A549 (cell line): ENCODE measurements around the gene TMEM91. TPM values are rescaled to one million over a fixed set of nuclear protein-coding genes. Genes with fewer than 3 reads are reported as not detected.

Source experiments
- ATAC-seq, 2 experiments: fragments of 200-7000 bp in 1 of 2; fragments of >200 bp in 1 of 2; cut with Nextera tagmentation in 1 of 2; cut with Tn5 transposase in 1 of 2; 3 replicates each; pipeline versions ENCODE4 v1.8.0 to v1.9.1; 2018 to 2020; ENCODE audit warnings: mild to moderate bottlenecking in 1 of 2, moderate library complexity in 1 of 2
- CTCF ChIA-PET: fragments of 300-600 bp; sonication (Branson Sonifier 250); formaldehyde crosslinking; extraction: SDS; loops from one replicate; lab custom pipeline; 2021; ENCODE audit warnings: antibody characterized with exemption, inconsistent platforms; lab: Yijun Ruan, JAX
- POLR2A ChIA-PET: fragments of 350-600 bp; formaldehyde crosslinking; extraction: SDS; loops from one replicate; lab custom pipeline; 2021; ENCODE audit warnings: antibody characterized with exemption, inconsistent platforms; lab: Yijun Ruan, JAX
- DNase-seq, 2 experiments: peaks; one replicate each; pipeline versions ENCODE4 v3.0.0 to v3.0.0-alpha.2; 2011 to 2016; ENCODE audit warnings: low read depth in 1 of 2, low spot score in 1 of 2
- FAIRE-seq: peaks from 2 replicates; lab custom pipeline; 2011; peaks lifted over from hg19 to GRCh38; lab: Jason Lieb, UNC
- H3K27ac ChIP-seq, 2 experiments: fragments of >200 bp; sonication (Bioruptor Twin); formaldehyde crosslinking; 3 replicates each; pipeline ENCODE4 v1.5.1; 2016 to 2017
- H3K4me1 ChIP-seq: fragments of >200 bp; sonication (Bioruptor Twin); formaldehyde crosslinking; 3 replicates; pipeline ENCODE4 v1.6.1; 2016
- H3K4me2 ChIP-seq: fragments of >200 bp; sonication (Bioruptor Twin); formaldehyde crosslinking; 3 replicates; pipeline ENCODE4 v1.6.1; 2016
- H3K4me3 ChIP-seq: fragments of >200 bp; sonication (Bioruptor Twin); formaldehyde crosslinking; 3 replicates; pipeline ENCODE4 v1.5.1; 2016
- H3K9me3 ChIP-seq: fragments of >200 bp; sonication (Bioruptor Twin); formaldehyde crosslinking; 3 replicates; pipeline ENCODE4 v1.6.1; 2016
- BHLHE40 ChIP-seq: IDR thresholded peaks from 2 replicates; pipeline ENCODE4 v1.6.1; 2012; ENCODE audit warnings: low read depth, low read length, inconsistent platforms
- CBX2 ChIP-seq: fragments of 200-600 bp; sonication (generic); IDR thresholded peaks from 2 replicates; pipeline ENCODE4 v1.6.1; 2016; ENCODE audit warnings: low read depth, mild to moderate bottlenecking, borderline replicate concordance
- CEBPB ChIP-seq, 2 experiments: fragments of >200 bp in 1 of 2; sonication (Bioruptor Twin) in 1 of 2; formaldehyde crosslinking in 1 of 2; IDR thresholded peaks; 2 replicates each; pipeline ENCODE4 v1.6.1; 2012 to 2016
- FOSB ChIP-seq: fragments of 250-450 bp; sonication (Bioruptor Pico); IDR thresholded peaks from 2 replicates; pipeline ENCODE4 v1.5.0; 2020; ENCODE audit warnings: mild to moderate bottlenecking, moderate library complexity
- HEYL ChIP-seq: fragments of 250-450 bp; sonication (Bioruptor Pico); IDR thresholded peaks from 2 replicates; pipeline ENCODE4 v1.8.0; 2021; ENCODE audit warnings: mild to moderate bottlenecking, moderate library complexity
- HMGXB4 ChIP-seq: fragments of 250-450 bp; sonication (Bioruptor Pico); IDR thresholded peaks from 2 replicates; pipeline ENCODE4 v1.5.0; 2021; ENCODE audit warnings: mild to moderate bottlenecking, moderate library complexity, borderline replicate concordance
- JUN ChIP-seq, 2 experiments: fragments of >200 bp; sonication (Bioruptor Twin); formaldehyde crosslinking; IDR thresholded peaks; 2 replicates in 1 of 2; 3 replicates in 1 of 2; pipeline ENCODE4 v1.6.1; 2016 to 2017
- KDM5A ChIP-seq: fragments of 200-600 bp; sonication (generic); IDR thresholded peaks from 2 replicates; pipeline ENCODE4 v1.6.1; 2016; ENCODE audit warnings: antibody characterized with exemption, mild to moderate bottlenecking
- NFE2L2 ChIP-seq: fragments of 150-350 bp; conservative IDR thresholded peaks from 2 replicates; pipeline ENCODE4 v1.6.1; 2014; ENCODE audit warnings: low read length
- NPAS2 ChIP-seq: fragments of 250-450 bp; sonication (Bioruptor Pico); IDR thresholded peaks from 2 replicates; pipeline ENCODE4 v1.8.0; 2022; ENCODE audit warnings: mild to moderate bottlenecking, moderate library complexity, borderline replicate concordance
- POLR2A ChIP-seq: IDR thresholded peaks from 2 replicates; pipeline ENCODE4 v1.6.1; 2012; ENCODE audit warnings: mild to moderate bottlenecking, low read length
- POLR2AphosphoS2 ChIP-seq: conservative IDR thresholded peaks from 2 replicates; pipeline ENCODE4 v1.6.1; 2012; ENCODE audit warnings: low read length, improper control_type of control experiment, inconsistent platforms
- ZFP36 ChIP-seq: fragments of 450-650 bp; IDR thresholded peaks from 2 replicates; pipeline ENCODE4 v1.6.1; 2014; ENCODE audit warnings: borderline replicate concordance; ENCODE audit not compliant: partially characterized antibody
- WGBS: methylation state at CpG from one replicate; pipeline ENCODE4 v1.1.6; 2017; ENCODE audit errors: missing lambda C conversion rate; 5-methylcytosine and 5-hydroxymethylcytosine counted together
- polyA minus RNA-seq: library from RNA; depleted of rRNA, polyadenylated mRNA; stranded (reverse); fragments of >200 nt; gene quantifications from 2 replicates; pipeline ENCODE4 v1.2.3, GENCODE V29; 2011; rRNA and poly(A)+ RNA removed
- polyA plus RNA-seq, 4 experiments: library from polyadenylated mRNA; depleted of rRNA in 3 of 4; stranded (reverse); fragments of >200 nt; fragmentation: RNase III in 1 of 4; extraction: RNeasy Plus Mini Kit Qiagen cat#74134 plus additional on column Dnase treatment in 1 of 4; gene quantifications; 2 replicates in 3 of 4; 3 replicates in 1 of 4; pipeline ENCODE4 v1.2.3, GENCODE V29; 2011 to 2017
- TF ChIP-seq, protein P1 (sequence below): fragments of >200 bp; sonication (Bioruptor Twin); formaldehyde crosslinking; IDR thresholded peaks from 3 replicates; pipeline ENCODE4 v1.5.1; 2016
- TF ChIP-seq, protein P2 (sequence below): fragments of 250-450 bp; sonication (Bioruptor Pico); IDR thresholded peaks from 2 replicates; pipeline ENCODE4 v1.5.0; 2020; ENCODE audit warnings: low read depth, mild to moderate bottlenecking, moderate library complexity

TMEM91 gene
- 5.2 and 6.8 TPM in 2 replicates for polyA plus RNA-seq (2011; rRNA removed)
- 3.8 and 4.8 TPM in 2 replicates for polyA plus RNA-seq (2012; cell fraction: cytosol; rRNA removed)
- 42.0 and 58.0 TPM in 2 replicates for polyA plus RNA-seq (2012; cell fraction: nucleus; rRNA removed)
- polyA plus RNA-seq (2017; fragmentation: RNase III; extraction: RNeasy Plus Mini Kit Qiagen cat#74134 plus additional on column Dnase treatment): 3.7 to 4.6 TPM (median 4.0 TPM) in 3 replicates
- 15.4 and 20.2 TPM in 2 replicates for polyA minus RNA-seq

DNA sequence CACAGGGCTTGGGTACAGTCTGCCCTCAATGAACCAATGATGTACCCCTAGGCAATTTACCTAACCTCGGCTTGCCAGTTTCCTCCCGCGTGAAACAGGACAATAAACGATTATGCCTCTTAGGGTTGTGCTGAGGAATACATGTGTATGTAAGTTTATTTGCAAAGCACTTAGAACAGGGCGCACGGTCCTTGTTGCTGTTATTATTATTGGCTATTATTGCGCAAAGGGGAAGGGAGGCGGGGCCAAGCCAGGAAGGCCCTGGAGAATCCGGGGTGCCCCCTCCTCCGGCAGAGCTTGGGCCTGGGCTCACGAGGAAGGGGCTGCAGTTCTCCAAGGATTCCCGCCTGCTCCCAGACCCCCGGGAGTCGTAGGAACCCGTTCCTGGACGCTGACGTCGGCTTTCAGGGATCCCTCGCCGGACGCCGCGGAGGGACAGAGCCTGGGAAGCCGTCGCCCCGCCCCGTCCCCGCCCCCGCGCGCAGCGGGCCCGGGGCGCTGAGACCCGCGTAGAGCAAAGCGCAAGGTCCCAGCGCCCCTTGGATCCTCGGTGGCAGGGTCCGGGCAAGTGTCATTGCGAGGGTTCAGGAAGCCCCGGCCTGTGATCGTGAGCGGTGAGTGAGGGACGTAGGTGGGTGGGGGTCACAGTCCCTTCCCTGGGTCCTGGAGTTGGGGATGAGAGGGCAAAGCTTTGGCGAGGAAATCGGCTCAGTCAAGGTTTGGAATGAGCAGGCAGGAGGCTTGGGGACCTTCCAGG is at the start of gene TMEM91:
Gene TMEM91, plus strand, starts transcription at position 293 of the 757 bp plus-strand sequence. CDS start 1,777 bp downstream, outside the sequence.
- FAIRE-seq (no peak), ATAC-seq (peak; percentile 54 to 60), DNase-seq (no peak)
- no peaks in the 10 kb centered on the region for H3K9me3 ChIP-seq
- H3K4me2 ChIP-seq: peak within 1 kb of the TSS; percentile 79
- POLR2A ChIA-PET: interaction anchor here (0.5 to 2.0 kb wide), 3 partner anchors 12 to 190 kb away, joined by 3 to 7 read pairs (median 3); partner anchors contain the start of gene B9D2
- CTCF ChIA-PET: interaction anchor here (0.6 to 7.6 kb wide), 12 partner anchors 8 to 708 kb away, joined by 3 to 37 read pairs (median 3); partner anchors contain the start of gene B9D2
- H3K27ac ChIP-seq: peak within 1 kb of the TSS; percentile 45 to 74; a peak in 5 of 6 replicates
- 40% methylated on average over 47 of the region's 47 CpGs for WGBS
- H3K4me1 ChIP-seq: peaks cover 18% of the 10 kb centered on the region
- TF ChIP-seq, protein P1, sequence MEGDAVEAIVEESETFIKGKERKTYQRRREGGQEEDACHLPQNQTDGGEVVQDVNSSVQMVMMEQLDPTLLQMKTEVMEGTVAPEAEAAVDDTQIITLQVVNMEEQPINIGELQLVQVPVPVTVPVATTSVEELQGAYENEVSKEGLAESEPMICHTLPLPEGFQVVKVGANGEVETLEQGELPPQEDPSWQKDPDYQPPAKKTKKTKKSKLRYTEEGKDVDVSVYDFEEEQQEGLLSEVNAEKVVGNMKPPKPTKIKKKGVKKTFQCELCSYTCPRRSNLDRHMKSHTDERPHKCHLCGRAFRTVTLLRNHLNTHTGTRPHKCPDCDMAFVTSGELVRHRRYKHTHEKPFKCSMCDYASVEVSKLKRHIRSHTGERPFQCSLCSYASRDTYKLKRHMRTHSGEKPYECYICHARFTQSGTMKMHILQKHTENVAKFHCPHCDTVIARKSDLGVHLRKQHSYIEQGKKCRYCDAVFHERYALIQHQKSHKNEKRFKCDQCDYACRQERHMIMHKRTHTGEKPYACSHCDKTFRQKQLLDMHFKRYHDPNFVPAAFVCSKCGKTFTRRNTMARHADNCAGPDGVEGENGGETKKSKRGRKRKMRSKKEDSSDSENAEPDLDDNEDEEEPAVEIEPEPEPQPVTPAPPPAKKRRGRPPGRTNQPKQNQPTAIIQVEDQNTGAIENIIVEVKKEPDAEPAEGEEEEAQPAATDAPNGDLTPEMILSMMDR: no peak
- TF ChIP-seq FOSB: no peak
- TF ChIP-seq KDM5A: no peak
- no peak for TF ChIP-seq HEYL (CRISPR knock-in tag)
- TF ChIP-seq CBX2: no peak
- TF ChIP-seq BHLHE40: no peak
- TF ChIP-seq HMGXB4 (CRISPR knock-in tag): no peak
- TF ChIP-seq NPAS2 (CRISPR knock-in tag): no peak
- peak; percentile 92 to 97 for TF ChIP-seq CEBPB (IDR thresholded peaks at IDR 0.05)
- TF ChIP-seq POLR2A: peak; percentile 26; the same call in 1 of the 2 replicates
- 0 out of 2 replicates have a peak, but pooled peaks have one; percentile 68 for TF ChIP-seq POLR2AphosphoS2
- TF ChIP-seq, all 56 proteins: peak for 3
- H3K4me3 ChIP-seq: peak within 1 kb of the TSS; percentile 44

DNA sequence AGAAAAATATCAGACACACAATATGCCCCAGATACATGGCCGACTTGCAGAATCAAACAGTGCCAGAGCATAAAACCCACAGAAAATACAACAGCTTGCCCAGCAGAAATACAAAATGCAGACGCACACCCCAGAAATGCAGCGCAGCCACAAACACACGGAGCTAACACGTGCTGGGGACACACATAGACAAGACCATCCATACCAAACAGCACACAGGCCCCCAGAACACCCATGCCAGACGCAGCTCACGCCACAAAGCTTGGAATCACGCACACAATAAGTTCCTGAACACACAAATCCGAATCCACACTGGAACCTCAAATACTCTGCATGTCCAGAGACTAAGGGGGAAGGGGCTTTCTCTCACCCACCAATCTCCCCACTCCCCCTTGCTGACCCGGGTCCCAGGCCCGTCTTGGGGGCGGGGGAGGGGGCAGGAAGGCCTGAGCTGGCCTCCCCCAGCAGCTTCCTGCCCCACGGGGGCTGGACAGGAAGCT is 49.2 kb upstream of the TMEM91 start:
- Histone ChIP-seq H3K4me3 (no peak overlapping the region), H3K9me3 (no peaks in the 10 kb centered on the region), H3K27ac (peak overlapping the region; percentile 53 to 91), H3K4me1 (peaks cover 69% of the 10 kb centered on the region), H3K4me2 (peak overlapping the region; percentile 54)
- ChIA-PET POLR2A (interaction anchor here (1.0 to 2.1 kb wide), 5 partner anchors 25 to 112 kb away, joined by 3 to 6 read pairs (median 5); partner anchors contain the start of genes B9D2, DMAC2 and HNRNPUL1), CTCF (interaction anchor here (0.6 to 23.9 kb wide), 9 partner anchors 6 to 245 kb away, joined by 3 to 295 read pairs (median 18); partner anchors contain the start of genes CCDC97 and TGFB1)
- TF ChIP-seq ZFP36: no peak
- TF ChIP-seq, protein P2, sequence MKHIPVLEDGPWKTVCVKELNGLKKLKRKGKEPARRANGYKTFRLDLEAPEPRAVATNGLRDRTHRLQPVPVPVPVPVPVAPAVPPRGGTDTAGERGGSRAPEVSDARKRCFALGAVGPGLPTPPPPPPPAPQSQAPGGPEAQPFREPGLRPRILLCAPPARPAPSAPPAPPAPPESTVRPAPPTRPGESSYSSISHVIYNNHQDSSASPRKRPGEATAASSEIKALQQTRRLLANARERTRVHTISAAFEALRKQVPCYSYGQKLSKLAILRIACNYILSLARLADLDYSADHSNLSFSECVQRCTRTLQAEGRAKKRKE (CRISPR knock-in tag): peak; percentile 8; the same call in 1 of the 2 replicates
- peak in 1 of 2 experiments; percentile 34; a peak in 1 of 5 replicates for TF ChIP-seq JUN (IDR thresholded peaks at IDR 0.05)
- no peak for TF ChIP-seq NFE2L2
- FAIRE-seq: no peak
- ATAC-seq: no peak
- DNase-seq: no peak
- WGBS: 69% methylated on average over 13 of the region's 13 CpGs
